Sigmoid colon (tissue), 4 donors: ENCODE data around the gene CBLB.

Experiments
- EP300 ChIP-seq, 4 donors: sonication (generic); formaldehyde crosslinking; IDR thresholded peaks; one replicate each; pipeline ENCODE4 v1.6.1; 2017; ENCODE audit warnings: antibody characterized with exemption in 4 of 4
- POLR2A ChIP-seq, 2 donors: fragments of 450-650 bp; IDR thresholded peaks; one replicate each; pipeline ENCODE4 v1.6.1; 2016; ENCODE audit warnings: antibody characterized with exemption in 2 of 2, mild to moderate bottlenecking in 2 of 2, moderate library complexity in 2 of 2
- POLR2AphosphoS5 ChIP-seq, 4 donors: sonication (generic); formaldehyde crosslinking; IDR thresholded peaks; one replicate each; pipeline ENCODE4 v1.6.1; 2017; ENCODE audit warnings: antibody characterized with exemption in 4 of 4
- TF ChIP-seq, protein P1 (sequence below), 4 experiments: fragments of 450-650 bp in 3 of 4; fragments of 200-600 bp in 1 of 4; IDR thresholded peaks; one replicate each; pipeline ENCODE4 v1.5.1; 2016 to 2019; ENCODE audit warnings: antibody characterized with exemption in 4 of 4, mild to moderate bottlenecking in 3 of 4, moderate library complexity in 2 of 4

DNA sequence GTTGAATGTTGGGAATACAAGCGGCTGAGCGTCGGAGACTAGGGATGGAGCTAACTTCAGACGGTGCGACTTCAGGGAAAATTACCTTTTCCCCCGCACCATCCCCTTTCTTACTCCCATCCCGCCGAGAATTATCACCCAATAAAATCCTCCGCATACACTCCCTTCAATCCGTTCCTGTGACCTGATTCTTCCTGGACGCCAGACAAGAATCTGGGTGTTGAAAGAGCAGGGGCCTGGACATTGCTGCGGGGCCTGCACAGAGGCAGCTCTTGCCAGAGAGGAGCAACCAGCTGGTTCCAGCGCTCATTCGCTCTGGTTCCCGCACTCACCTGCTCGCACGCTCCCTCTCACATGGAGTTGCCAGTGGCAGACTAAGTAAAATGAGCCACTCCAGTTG, 260.2 kb downstream of the CBLB start:
- no peak for TF ChIP-seq POLR2A (IDR thresholded peaks at IDR 0.05)
- TF ChIP-seq, protein P1, sequence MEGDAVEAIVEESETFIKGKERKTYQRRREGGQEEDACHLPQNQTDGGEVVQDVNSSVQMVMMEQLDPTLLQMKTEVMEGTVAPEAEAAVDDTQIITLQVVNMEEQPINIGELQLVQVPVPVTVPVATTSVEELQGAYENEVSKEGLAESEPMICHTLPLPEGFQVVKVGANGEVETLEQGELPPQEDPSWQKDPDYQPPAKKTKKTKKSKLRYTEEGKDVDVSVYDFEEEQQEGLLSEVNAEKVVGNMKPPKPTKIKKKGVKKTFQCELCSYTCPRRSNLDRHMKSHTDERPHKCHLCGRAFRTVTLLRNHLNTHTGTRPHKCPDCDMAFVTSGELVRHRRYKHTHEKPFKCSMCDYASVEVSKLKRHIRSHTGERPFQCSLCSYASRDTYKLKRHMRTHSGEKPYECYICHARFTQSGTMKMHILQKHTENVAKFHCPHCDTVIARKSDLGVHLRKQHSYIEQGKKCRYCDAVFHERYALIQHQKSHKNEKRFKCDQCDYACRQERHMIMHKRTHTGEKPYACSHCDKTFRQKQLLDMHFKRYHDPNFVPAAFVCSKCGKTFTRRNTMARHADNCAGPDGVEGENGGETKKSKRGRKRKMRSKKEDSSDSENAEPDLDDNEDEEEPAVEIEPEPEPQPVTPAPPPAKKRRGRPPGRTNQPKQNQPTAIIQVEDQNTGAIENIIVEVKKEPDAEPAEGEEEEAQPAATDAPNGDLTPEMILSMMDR (IDR thresholded peaks at IDR 0.05) = no peak
- TF ChIP-seq POLR2AphosphoS5 (IDR thresholded peaks at IDR 0.05) = no peak
- no peak for TF ChIP-seq EP300 (IDR thresholded peaks at IDR 0.05)
